ENCODE results near the gene BTN2A1.

- TF ChIP-seq POLR2A (IDR thresholded peaks at IDR 0.05) = no peak
- TF ChIP-seq CTCF (IDR thresholded peaks at IDR 0.05) = no peak
Measured at GRCh38 chr6:26500102-26500501, 42.3 kb downstream of the BTN2A1 start, which contains the start of gene BTN1A1.
